SK-N-SH treated with all-trans-retinoic acid at 6 μM for 48 hours (cell line): ENCODE data around the gene FMN1.

ENCODE experiments used
- CSRNP3 ChIP-seq: fragments of 250-450 bp; sonication (Bioruptor Pico); IDR thresholded peaks from 2 replicates; pipeline ENCODE4 v1.5.1; 2021; ENCODE audit warnings: mild to moderate bottlenecking, moderate library complexity
- OSR1 ChIP-seq: fragments of 250-450 bp; sonication (Bioruptor Pico); IDR thresholded peaks from 2 replicates; pipeline ENCODE4 v1.8.0; 2022; ENCODE audit warnings: moderate library complexity, mild to moderate bottlenecking, inconsistent platforms
- PATZ1 ChIP-seq: fragments of 250-450 bp; sonication (Bioruptor Pico); IDR thresholded peaks from 2 replicates; pipeline ENCODE4 v1.8.0; 2020; ENCODE audit warnings: mild to moderate bottlenecking, moderate library complexity, borderline replicate concordance
- RARB ChIP-seq: fragments of 250-450 bp; sonication (Bioruptor Pico); IDR thresholded peaks from 2 replicates; pipeline ENCODE4 v1.8.0; 2021; ENCODE audit warnings: mild to moderate bottlenecking, moderate library complexity
- TCF4 ChIP-seq: fragments of 250-450 bp; sonication (Bioruptor Pico); IDR thresholded peaks from 2 replicates; pipeline ENCODE4 v1.8.0; 2021; ENCODE audit warnings: mild to moderate bottlenecking, moderate library complexity, borderline replicate concordance

- no peak for TF ChIP-seq OSR1 (CRISPR knock-in tag)
- no peak for TF ChIP-seq RARB (CRISPR knock-in tag)
- no peak for TF ChIP-seq TCF4 (CRISPR knock-in tag)
- no peak for TF ChIP-seq CSRNP3 (CRISPR knock-in tag)
- TF ChIP-seq PATZ1 (CRISPR knock-in tag) = no peak
Observed at GRCh38 chr15:32887090-32887489, 307.4 kb downstream of the FMN1 start.
